WTC11 (cell line): ENCODE measurements around the gene ARMCX6.

Source experiments
- ATF2 ChIP-seq: sonication (generic); formaldehyde crosslinking; IDR thresholded peaks from 2 replicates; pipeline ENCODE4 v1.8.1; 2022; ENCODE audit warnings: low read depth, missing genetic modification reagents, borderline replicate concordance
- CTCF ChIP-seq: fragments of 200-600 bp; IDR thresholded peaks from 2 replicates; pipeline ENCODE4 v1.8.0; 2022; ENCODE audit warnings: antibody characterized with exemption
- ELF4 ChIP-seq: sonication (generic); formaldehyde crosslinking; IDR thresholded peaks from 2 replicates; pipeline ENCODE4 v1.8.1; 2022; ENCODE audit warnings: low read depth, mild to moderate bottlenecking, moderate library complexity, missing genetic modification reagents
- ETV6 ChIP-seq: sonication (generic); formaldehyde crosslinking; IDR thresholded peaks from 2 replicates; pipeline ENCODE4 v1.8.1; 2022; ENCODE audit warnings: mild to moderate bottlenecking, missing genetic modification reagents
- FOXJ3 ChIP-seq: sonication (generic); formaldehyde crosslinking; IDR thresholded peaks from 2 replicates; pipeline ENCODE4 v1.9.0; 2021; ENCODE audit warnings: missing genetic modification reagents, mild to moderate bottlenecking, borderline replicate concordance
- GABPB1 ChIP-seq: sonication (generic); formaldehyde crosslinking; IDR thresholded peaks from 2 replicates; pipeline ENCODE4 v1.8.1; 2023; ENCODE audit warnings: mild to moderate bottlenecking, missing genetic modification reagents
- IRF2 ChIP-seq: sonication (generic); formaldehyde crosslinking; IDR thresholded peaks from 2 replicates; pipeline ENCODE4 v1.8.0; 2022; ENCODE audit warnings: low read depth, missing genetic modification reagents, borderline replicate concordance
- JUN ChIP-seq: sonication (generic); formaldehyde crosslinking; IDR thresholded peaks from 2 replicates; pipeline ENCODE4 v1.8.0; 2023; ENCODE audit warnings: mild to moderate bottlenecking, missing genetic modification reagents
- RORB ChIP-seq: fragments of 250-450 bp; sonication (Bioruptor Pico); IDR thresholded peaks from 2 replicates; pipeline ENCODE4 v1.9.0; 2021; ENCODE audit warnings: mild to moderate bottlenecking
- USF1 ChIP-seq: sonication (generic); formaldehyde crosslinking; IDR thresholded peaks from 2 replicates; pipeline ENCODE4 v1.8.0; 2022; ENCODE audit warnings: mild to moderate bottlenecking, missing genetic modification reagents
- ZBTB21 ChIP-seq: sonication (generic); formaldehyde crosslinking; IDR thresholded peaks from 2 replicates; pipeline ENCODE4 v1.8.1; 2023; ENCODE audit warnings: mild to moderate bottlenecking, missing genetic modification reagents, borderline replicate concordance
- ZNF512 ChIP-seq: sonication (generic); formaldehyde crosslinking; IDR thresholded peaks from 2 replicates; pipeline ENCODE4 v1.8.1; 2022; ENCODE audit warnings: missing genetic modification reagents, borderline replicate concordance

- TF ChIP-seq RORB (CRISPR knock-in tag) (no peak), CTCF (no peak), USF1 (CRISPR knock-in tag) (no peak), ATF2 (CRISPR knock-in tag) (no peak), FOXJ3 (CRISPR knock-in tag) (no peak), JUN (no peak), ZBTB21 (CRISPR knock-in tag) (no peak), GABPB1 (no peak), ETV6 (CRISPR knock-in tag) (no peak), IRF2 (no peak), ELF4 (CRISPR knock-in tag) (no peak), ZNF512 (CRISPR knock-in tag) (no peak)
Measured at GRCh38 chrX:101655534-101655933, 37.7 kb upstream of the ARMCX6 start.
